Placental pericyte (primary cell): ENCODE results near the gene BANF1. TPM values are rescaled to one million over a fixed set of nuclear protein-coding genes. Genes with fewer than 3 reads are reported as not detected.

Source experiments
- total RNA-seq: library from RNA; depleted of rRNA; stranded (reverse); fragments of >200 nt; gene quantifications from 2 replicates; pipeline ENCODE4 v1.2.3, GENCODE V29; 2012

The BANF1 gene
- 17.9 and 29.9 TPM in 2 replicates for total RNA-seq

GRCh38 chr11:66001942-66002647, at the start of gene BANF1, which contains the start of gene EIF1AD:
BANF1 (plus strand) TSS chr11:66002503; CDS start chr11:66003251, 748 bp downstream.
EIF1AD (minus strand) TSS chr11:66002157; CDS start chr11:66000389, 1,768 bp downstream.

DNA sequence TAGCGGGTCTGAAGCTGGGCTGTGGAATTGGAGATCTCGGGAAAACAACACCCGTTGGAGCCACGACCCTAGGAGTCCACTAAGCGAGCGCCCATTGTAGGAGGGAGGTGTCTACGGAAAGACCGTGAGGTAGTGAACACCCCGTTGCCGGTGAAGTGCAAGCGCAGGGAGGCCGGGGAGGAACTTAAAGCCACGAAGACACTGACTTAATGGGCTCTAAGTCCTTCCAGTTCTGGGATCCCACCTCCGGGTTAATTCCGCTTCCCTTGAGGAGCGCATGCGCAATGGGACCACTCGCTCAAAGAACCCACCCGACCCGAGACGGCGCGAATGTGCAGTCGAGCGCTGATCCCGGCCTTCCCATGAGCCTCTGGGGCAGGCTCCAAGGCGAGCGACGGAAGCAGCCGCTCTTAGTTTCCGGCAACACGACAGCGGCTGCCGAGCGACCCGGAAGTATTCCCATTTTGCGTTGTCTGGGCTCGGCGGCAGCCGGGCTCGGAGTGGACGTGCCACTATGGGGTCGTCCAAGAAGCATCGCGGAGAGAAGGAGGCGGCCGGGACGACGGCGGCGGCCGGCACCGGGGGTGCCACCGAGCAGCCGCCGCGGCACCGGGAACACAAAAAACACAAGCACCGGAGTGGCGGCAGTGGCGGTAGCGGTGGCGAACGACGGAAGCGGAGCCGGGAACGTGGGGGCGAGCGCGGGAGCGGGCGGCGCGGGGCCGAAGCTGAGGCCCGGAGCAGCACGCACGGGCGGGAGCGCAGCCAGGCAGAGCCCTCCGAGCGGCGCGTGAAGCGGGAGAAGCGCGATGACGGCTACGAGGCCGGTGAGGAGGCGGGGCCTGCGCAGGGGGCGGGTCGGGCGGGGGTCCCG, 40.8 kb upstream of the BANF1 start, which contains the start of gene SART1:
Gene SART1 (plus strand): TSS at position 468 of the 874 bp plus-strand sequence. CDS start 47 bp downstream, at position 515.

GRCh38 chr11:66011785-66012303, 9.5 kb downstream of the BANF1 start, which contains the start of gene CST6:
CST6 (plus strand) TSS chr11:66012008; CDS start chr11:66012045, 37 bp downstream.

DNA sequence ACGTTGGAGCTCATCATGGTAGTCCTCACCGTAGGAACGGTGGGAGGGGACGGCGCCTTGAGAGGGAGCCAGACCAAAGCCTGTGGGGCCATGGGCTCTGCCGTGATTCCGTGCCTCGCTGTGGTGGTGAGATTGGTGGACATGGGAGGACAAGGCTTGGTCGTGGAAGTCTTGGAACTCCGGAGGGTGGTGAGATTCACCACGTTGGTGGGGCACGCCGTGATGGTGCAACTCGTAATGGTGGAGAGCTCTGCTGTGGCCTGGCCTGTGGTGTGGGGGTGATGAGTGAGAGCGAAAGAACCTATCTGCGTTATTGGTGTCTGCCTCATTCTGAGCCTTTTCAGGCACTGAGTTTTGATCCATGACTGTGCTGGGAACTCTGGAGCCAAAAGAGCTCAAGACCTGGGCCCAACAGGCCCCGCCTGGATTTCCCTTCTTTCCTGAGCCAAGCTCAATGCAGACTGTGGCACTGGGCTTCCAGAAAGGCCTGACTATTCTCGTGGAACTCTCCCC, 23.8 kb downstream of the BANF1 start, which contains the start of gene CATSPER1:
Gene CATSPER1 (minus strand): TSS at position 463 of the 513 bp plus-strand sequence. CDS start 100 bp downstream, at position 363.

DNA sequence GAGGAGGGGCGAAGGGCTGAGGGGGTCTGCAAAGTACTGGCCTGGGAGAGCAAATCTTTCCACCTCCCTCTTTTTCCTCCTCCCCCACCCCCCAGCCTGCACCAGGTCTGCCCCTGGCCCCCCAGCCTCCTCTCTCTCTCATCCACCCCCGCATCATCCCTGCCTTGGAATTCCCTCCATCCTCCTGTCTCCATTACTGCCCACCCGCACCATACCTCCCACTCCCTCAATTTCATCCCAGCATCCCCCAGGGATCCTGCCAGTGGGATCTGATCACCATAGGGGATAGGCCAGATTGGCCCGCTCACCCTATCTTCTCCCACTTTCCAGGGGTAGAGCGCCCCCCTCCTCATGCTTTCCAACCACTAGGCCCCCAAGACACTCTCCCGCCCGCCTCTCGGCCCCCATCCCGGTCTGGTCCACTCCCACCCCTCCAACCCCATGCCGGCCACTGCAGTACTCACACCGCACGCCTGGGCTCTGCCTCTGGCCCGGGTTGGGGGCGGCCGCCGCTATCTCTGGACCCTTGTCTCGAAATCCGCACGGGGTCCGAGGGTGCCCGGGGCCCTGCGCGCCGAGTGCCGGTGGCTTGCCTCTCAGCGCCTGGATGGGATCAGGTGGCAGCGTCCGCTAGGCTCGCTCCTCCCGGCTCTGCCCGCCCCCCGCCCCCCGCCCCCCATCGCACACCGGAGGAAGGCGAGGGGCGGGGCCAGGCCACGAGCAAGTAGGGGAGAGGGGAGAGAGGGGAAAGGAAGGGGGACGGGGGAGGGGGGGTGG, 46.4 kb downstream of the BANF1 start, which contains the start of gene GAL3ST3:
Gene GAL3ST3 (minus strand): TSS at position 615 of the 777 bp plus-strand sequence. CDS start 3,746 bp downstream, outside the sequence.

GRCh38 chr11:66051766-66052663, 49.7 kb downstream of the BANF1 start, which contains the start of gene SF3B2:
SF3B2 (plus strand) TSS chr11:66052364; CDS start chr11:66052385, 21 bp downstream.

Other genes starting within 250 kb of the BANF1 start
- 14.0 and 17.0 TPM in 2 replicates for gene AP5B1, start 221.5 kb upstream of the BANF1 start, total RNA-seq
- gene OVOL1, start 215.4 kb upstream of the BANF1 start, total RNA-seq: not detected in 2 replicates
- gene SNX32, start 168.5 kb upstream of the BANF1 start, total RNA-seq: 0.44 TPM in 1 of 2 replicates, not detected in the other
- gene CFL1, start 144.3 kb upstream of the BANF1 start, total RNA-seq: 1,011 and 1,285 TPM in 2 replicates
- 44.2 and 92.3 TPM in 2 replicates for gene MUS81, start 142.1 kb upstream of the BANF1 start, total RNA-seq
- 69.9 and 112 TPM in 2 replicates for gene EFEMP2, start 129.7 kb upstream of the BANF1 start, total RNA-seq
- not detected in 2 replicates for gene CTSW, start 122.7 kb upstream of the BANF1 start, total RNA-seq
- 104 and 131 TPM in 2 replicates for gene FIBP, start 114.0 kb upstream of the BANF1 start, total RNA-seq
- gene CCDC85B, start 111.8 kb upstream of the BANF1 start, total RNA-seq: 41.1 and 45.2 TPM in 2 replicates
- 24.9 and 76.5 TPM in 2 replicates for gene FOSL1, start 102.1 kb upstream of the BANF1 start, total RNA-seq
- gene C11orf68, start 83.4 kb upstream of the BANF1 start, total RNA-seq: 25.4 and 29.2 TPM in 2 replicates
- gene DRAP1, start 83.1 kb upstream of the BANF1 start, total RNA-seq: 130 and 156 TPM in 2 replicates
- gene TSGA10IP, start 57.0 kb upstream of the BANF1 start, total RNA-seq: not detected in 2 replicates
- gene SART1, start 40.8 kb upstream of the BANF1 start, total RNA-seq: 29.6 and 43.3 TPM in 2 replicates
- 50.8 and 55.7 TPM in 2 replicates for gene EIF1AD, start 346 bp upstream of the BANF1 start, total RNA-seq
- gene CST6, start 9.5 kb downstream of the BANF1 start, total RNA-seq: 0.29 TPM in 1 of 2 replicates, not detected in the other
- 0.14 TPM in 1 of 2 replicates, not detected in the other for gene CATSPER1, start 24.0 kb downstream of the BANF1 start, total RNA-seq
- not detected in 2 replicates for gene GAL3ST3, start 46.7 kb downstream of the BANF1 start, total RNA-seq
- gene SF3B2, start 49.9 kb downstream of the BANF1 start, total RNA-seq: 176 and 206 TPM in 2 replicates
- 58.7 and 76.8 TPM in 2 replicates for gene PACS1, start 67.8 kb downstream of the BANF1 start, total RNA-seq